HepG2 (cell line): ENCODE measurements around the gene CCDC57. TPM values are rescaled to one million over a fixed set of nuclear protein-coding genes. Genes with fewer than 3 reads are reported as not detected.
A peak's percentile ranks its signal among the peaks of the same experiment; 100 is the strongest.

Experiments used
- ARID5B ChIP-seq: IDR thresholded peaks from 2 replicates; pipeline ENCODE4 v1.4.0; 2020; ENCODE audit warnings: mild to moderate bottlenecking, missing genetic modification reagents
- DDIT3 ChIP-seq: sonication (generic); formaldehyde crosslinking; IDR thresholded peaks from 2 replicates; pipeline ENCODE4 v1.4.0; 2020; ENCODE audit warnings: mild to moderate bottlenecking, missing genetic modification reagents
- E2F2 ChIP-seq: sonication (generic); formaldehyde crosslinking; IDR thresholded peaks from 2 replicates; pipeline ENCODE4 v1.4.0; 2020; ENCODE audit warnings: missing genetic modification reagents, borderline replicate concordance
- FOXO4 ChIP-seq: sonication (generic); formaldehyde crosslinking; conservative IDR thresholded peaks from 2 replicates; pipeline ENCODE4 v1.8.1; 2023; ENCODE audit warnings: missing genetic modification reagents
- IRF2 ChIP-seq: IDR thresholded peaks from 2 replicates; pipeline ENCODE4 v1.6.1; 2018; ENCODE audit warnings: missing genetic modification reagents, missing compliant biosample characterization
- JUN ChIP-seq: sonication (generic); formaldehyde crosslinking; IDR thresholded peaks from 2 replicates; pipeline ENCODE4 v1.4.0; 2020; ENCODE audit warnings: mild to moderate bottlenecking, missing genetic modification reagents
- KDM6A ChIP-seq: IDR thresholded peaks from 2 replicates; pipeline ENCODE4 v1.6.1; 2016; ENCODE audit warnings: low read depth
- MAX ChIP-seq: IDR thresholded peaks from 2 replicates; pipeline ENCODE4 v1.6.1; 2012; ENCODE audit warnings: inconsistent platforms
- MED8 ChIP-seq: sonication (generic); formaldehyde crosslinking; IDR thresholded peaks from 2 replicates; pipeline ENCODE4 v1.8.1; 2023; ENCODE audit warnings: mild to moderate bottlenecking, missing genetic modification reagents; ENCODE audit not compliant: insufficient replicate concordance
- MEF2D ChIP-seq: sonication (generic); formaldehyde crosslinking; IDR thresholded peaks from 2 replicates; pipeline ENCODE4 v1.5.1; 2020; ENCODE audit warnings: mild to moderate bottlenecking, missing genetic modification reagents
- NCOA1 ChIP-seq: sonication (generic); formaldehyde crosslinking; IDR thresholded peaks from 2 replicates; pipeline ENCODE4 v1.9.0; 2021; ENCODE audit warnings: missing genetic modification reagents
- NFIB ChIP-seq: sonication (generic); formaldehyde crosslinking; IDR thresholded peaks from 2 replicates; pipeline ENCODE4 v1.9.0; 2021; ENCODE audit warnings: missing genetic modification reagents, mild to moderate bottlenecking, borderline replicate concordance
- NRL ChIP-seq: sonication (generic); formaldehyde crosslinking; IDR thresholded peaks from 2 replicates; pipeline ENCODE4 v1.5.0; 2020; ENCODE audit warnings: missing genetic modification reagents, mild to moderate bottlenecking, moderate library complexity, borderline replicate concordance
- PITX1 ChIP-seq: sonication (generic); formaldehyde crosslinking; IDR thresholded peaks from 2 replicates; pipeline ENCODE4 v1.5.1; 2020; ENCODE audit warnings: mild to moderate bottlenecking, missing genetic modification reagents
- RAD21 ChIP-seq: fragments of 450-650 bp; formaldehyde crosslinking; IDR thresholded peaks from 2 replicates; pipeline ENCODE4 v1.5.0; 2020; ENCODE audit warnings: mild to moderate bottlenecking
- RFXANK ChIP-seq: IDR thresholded peaks from 2 replicates; pipeline ENCODE4 v1.6.1; 2016
- SP4 ChIP-seq: sonication (generic); formaldehyde crosslinking; IDR thresholded peaks from 2 replicates; pipeline ENCODE4 v1.8.1; 2023; ENCODE audit warnings: mild to moderate bottlenecking, missing genetic modification reagents
- ZNF251 ChIP-seq: sonication (generic); formaldehyde crosslinking; IDR thresholded peaks from 2 replicates; pipeline ENCODE4 v1.9.0; 2021; ENCODE audit warnings: mild to moderate bottlenecking, missing genetic modification reagents
- ZNF512 ChIP-seq: sonication (generic); formaldehyde crosslinking; IDR thresholded peaks from 2 replicates; pipeline ENCODE4 v1.4.0; 2020; ENCODE audit warnings: mild to moderate bottlenecking, missing genetic modification reagents
- ZNF816 ChIP-seq: sonication (generic); formaldehyde crosslinking; IDR thresholded peaks from 2 replicates; pipeline ENCODE4 v1.8.0; 2022; ENCODE audit warnings: missing genetic modification reagents, mild to moderate bottlenecking, borderline replicate concordance
- ZNF841 ChIP-seq: sonication (generic); formaldehyde crosslinking; IDR thresholded peaks from 2 replicates; pipeline ENCODE4 v1.8.1; 2023; ENCODE audit warnings: missing genetic modification reagents, borderline replicate concordance
- polyA plus RNA-seq, 8 experiments: library from polyadenylated mRNA; depleted of rRNA in 3 of 8; stranded (reverse) in 7 of 8; unstranded in 1 of 8; fragments of >200 nt; fragmentation: Illumina TruSeq in 4 of 8; extraction: Trizol in 4 of 8; gene quantifications; 2 replicates each; pipeline versions ENCODE4 v1.2.1 to v1.2.3, GENCODE V29; 2011 to 2016; ENCODE audit warnings: low read depth in 4 of 8, missing spikeins in 1 of 8, mixed read lengths in 1 of 8; ENCODE audit not compliant: insufficient read depth in 1 of 8
- total RNA-seq, 5 experiments: library from RNA; depleted of rRNA; stranded (reverse); fragments of >200 nt; fragmentation: Illumina TruSeq; extraction: Trizol; gene quantifications; 2 replicates each; pipeline ENCODE4 v1.2.3, GENCODE V29; 2016; ENCODE audit warnings: low read depth in 1 of 5

Gene CCDC57
- total and polyA plus RNA-seq, 2 of the 13 experiments (the other 11 are each of a cell fraction or from before 2014, with no cell fraction given): 59.3 to 59.9 TPM

GRCh38 chr17:82236142-82236971, 23.7 kb upstream of the CCDC57 start (continued):
- TF ChIP-seq NFIB: no peak
- peak; percentile 81 for TF ChIP-seq ARID5B (CRISPR knock-in tag)
- peak; percentile 83; the same call in 1 of the 2 replicates for TF ChIP-seq RFXANK
- TF ChIP-seq DDIT3 (CRISPR knock-in tag): no peak
- TF ChIP-seq JUN: peak; percentile 85
- no peak; the same call in 1 of the 2 replicates for TF ChIP-seq E2F2
- peak; percentile 89 for TF ChIP-seq PITX1 (CRISPR knock-in tag)
- TF ChIP-seq NCOA1 (CRISPR knock-in tag): peak; percentile 61; the same call in 1 of the 2 replicates
- TF ChIP-seq MEF2D (CRISPR knock-in tag): peak; percentile 92
- peak; percentile 90 for TF ChIP-seq IRF2 (CRISPR knock-in tag)
- TF ChIP-seq NRL: peak; percentile 96; the same call in 1 of the 2 replicates
- TF ChIP-seq SP4 (CRISPR knock-in tag): peak; percentile 64; the same call in 1 of the 2 replicates
- peak; percentile 75 for TF ChIP-seq KDM6A (CRISPR knock-in tag)
- peak; percentile 95 for TF ChIP-seq RAD21
- peak; percentile 89 for TF ChIP-seq ZNF816 (CRISPR knock-in tag)
- TF ChIP-seq ZNF841 (CRISPR knock-in tag): peak; percentile 52; the same call in 1 of the 2 replicates
- no peak for TF ChIP-seq MED8 (CRISPR knock-in tag)
- TF ChIP-seq ZNF251: peak; percentile 64; the same call in 1 of the 2 replicates
- peak; percentile 85; the same call in 1 of the 2 replicates for TF ChIP-seq FOXO4 (CRISPR knock-in tag)
- TF ChIP-seq MAX: no peak
- peak; percentile 38; the same call in 1 of the 2 replicates for TF ChIP-seq ZNF512
